Stimulated activated CD8-positive, alpha-beta memory T cell treated with anti-CD3 and anti-CD28 coated beads, Interleukin-15, amount 100 ng/mL, for 4 hours (primary cell): ENCODE data around the gene NHLRC2.

Experiments
- DNase-seq, 2 donors: peaks; one replicate each; pipeline ENCODE4 v3.0.0-alpha.2; 2020; ENCODE audit warnings: low read depth in 2 of 2

Gene NHLRC2

DNA sequence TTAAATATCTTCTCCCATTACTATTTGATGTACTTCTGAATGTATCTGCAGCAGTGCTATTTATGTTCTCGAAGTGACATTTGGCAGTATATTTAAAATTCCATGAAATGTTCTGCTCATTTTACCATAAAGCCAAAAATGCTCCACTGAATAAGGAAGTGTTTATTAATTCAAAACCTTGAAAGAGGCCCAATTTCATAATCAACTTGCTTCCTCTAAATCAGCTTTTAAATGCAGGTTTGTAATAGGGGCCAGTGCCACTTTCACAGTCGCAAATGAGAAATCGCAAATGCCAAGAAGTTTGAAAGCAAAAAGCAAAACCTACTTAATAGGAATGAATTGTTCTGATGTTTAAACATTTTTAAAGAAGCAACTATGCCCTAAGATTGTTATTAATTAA lies 11.4 kb downstream of the NHLRC2 start:
- DNase-seq, result no peak

DNA sequence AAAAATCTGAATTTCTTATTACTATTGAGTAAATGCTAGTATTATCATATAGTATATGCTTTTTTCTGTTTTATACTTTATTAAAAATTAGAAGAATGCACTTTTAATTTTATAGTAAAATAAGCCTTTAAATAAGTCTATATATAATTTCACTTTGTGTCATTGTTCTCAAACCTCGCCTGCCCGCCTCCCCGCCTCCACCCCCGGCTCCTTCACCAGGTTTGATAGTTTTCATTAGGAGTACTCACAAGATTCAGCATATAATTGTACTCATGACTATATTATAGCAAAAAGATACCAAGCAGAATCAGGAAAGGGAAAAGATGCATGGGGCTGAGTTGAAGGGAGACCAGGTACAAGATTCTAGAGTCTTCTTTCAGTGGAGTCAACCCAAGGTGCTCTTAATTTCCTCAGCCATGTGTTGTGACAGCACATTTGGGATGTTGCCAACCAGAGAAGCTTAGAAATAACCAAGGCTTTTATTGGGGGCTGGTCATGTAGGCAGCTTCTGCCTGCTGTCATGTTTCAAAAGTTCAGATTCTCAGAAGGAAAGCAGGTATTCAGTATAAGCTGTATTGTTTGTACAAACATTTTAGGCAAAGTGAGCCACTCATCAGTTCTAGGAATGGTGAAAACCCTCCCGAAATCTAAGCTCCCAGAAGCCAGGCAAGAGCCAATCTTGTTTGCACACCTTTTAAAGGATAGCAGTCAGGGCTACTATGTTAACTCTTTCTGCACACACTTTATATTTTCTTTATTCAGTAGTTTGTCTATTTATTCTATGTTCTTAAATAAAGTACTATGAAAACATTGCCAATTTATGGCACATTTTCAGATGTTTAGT lies 12.3 kb downstream of the NHLRC2 start:
- no peak for DNase-seq

DNA sequence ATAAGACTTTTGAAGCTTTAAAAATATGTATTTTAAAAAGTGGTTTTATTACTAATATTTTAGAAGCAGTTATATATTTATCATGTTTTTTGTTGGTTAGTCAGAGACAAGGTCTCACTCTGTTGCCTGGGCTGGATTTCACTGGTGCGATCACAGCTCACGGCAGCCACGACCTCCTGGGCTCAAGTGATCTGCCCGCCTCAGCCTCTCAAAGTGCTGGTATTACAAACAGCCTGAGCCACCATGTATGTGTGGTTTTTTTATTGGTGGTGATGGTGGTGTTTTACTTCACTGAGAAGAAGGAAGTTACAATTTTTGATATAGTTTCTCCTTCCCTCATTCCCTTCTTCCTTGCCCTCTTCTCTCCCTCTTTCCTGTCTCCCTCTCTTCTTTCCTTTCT lies 13.4 kb downstream of the NHLRC2 start:
- DNase-seq, result no peak

DNA sequence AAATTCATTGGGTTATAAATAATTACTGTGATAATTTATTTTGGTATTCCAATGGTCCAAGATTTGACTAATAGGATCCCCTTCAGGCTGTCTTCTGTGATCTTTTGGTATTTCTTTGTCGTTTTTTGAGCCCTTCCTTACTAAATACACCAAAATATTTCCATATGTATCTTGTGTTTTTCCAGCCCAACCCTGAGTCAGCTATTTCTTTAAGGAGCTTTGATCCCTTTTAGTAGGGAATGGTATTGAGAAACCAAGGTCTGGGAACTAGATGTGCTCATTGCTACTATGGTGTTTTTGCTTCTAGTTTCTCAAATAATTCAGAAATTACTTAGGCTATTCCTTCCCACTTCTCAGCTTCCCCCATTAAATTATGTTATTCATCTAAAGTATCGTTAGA lies 15.3 kb downstream of the NHLRC2 start:
- no peak for DNase-seq

DNA sequence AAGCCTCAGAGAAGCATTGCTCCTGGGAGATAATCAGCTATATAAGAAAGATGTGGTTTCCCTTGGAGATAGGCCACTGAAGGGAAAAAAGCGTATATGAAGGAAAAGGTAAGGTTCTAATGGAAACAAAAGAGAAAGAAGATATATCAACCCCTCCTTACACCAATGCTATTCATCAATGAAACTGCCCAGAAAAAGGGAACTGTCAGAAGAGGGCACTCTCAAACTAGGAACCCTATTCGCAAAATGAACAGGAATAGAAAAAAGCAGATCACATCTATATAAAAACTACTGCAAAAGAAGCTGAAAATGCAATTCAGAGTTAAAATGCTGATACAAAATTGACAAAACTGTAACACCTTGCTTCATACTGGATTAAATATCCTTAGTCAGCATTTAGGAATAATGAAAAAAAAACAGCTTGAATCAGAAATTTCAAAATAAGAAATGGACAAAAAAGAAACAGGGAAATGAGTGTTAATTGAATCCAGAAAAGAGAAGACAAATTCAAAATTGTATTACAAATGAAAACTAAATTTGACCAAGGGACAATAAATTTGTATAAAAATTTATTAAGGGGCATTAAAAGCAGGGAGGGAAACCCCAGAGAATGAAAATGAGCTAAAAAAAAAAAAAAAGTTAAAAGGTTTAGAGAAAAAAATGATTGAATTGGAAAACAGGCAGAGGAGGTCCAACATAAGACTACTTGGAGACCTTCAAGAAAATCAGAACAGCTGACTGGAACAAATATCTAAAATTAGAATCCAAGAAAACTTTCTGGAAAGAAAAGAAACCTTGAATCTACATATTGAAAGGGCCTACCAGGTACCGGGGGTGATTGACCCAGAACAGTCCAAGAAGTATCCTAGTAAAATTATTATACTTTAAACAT lies 17.9 kb downstream of the NHLRC2 start:
- DNase-seq, result no peak

DNA sequence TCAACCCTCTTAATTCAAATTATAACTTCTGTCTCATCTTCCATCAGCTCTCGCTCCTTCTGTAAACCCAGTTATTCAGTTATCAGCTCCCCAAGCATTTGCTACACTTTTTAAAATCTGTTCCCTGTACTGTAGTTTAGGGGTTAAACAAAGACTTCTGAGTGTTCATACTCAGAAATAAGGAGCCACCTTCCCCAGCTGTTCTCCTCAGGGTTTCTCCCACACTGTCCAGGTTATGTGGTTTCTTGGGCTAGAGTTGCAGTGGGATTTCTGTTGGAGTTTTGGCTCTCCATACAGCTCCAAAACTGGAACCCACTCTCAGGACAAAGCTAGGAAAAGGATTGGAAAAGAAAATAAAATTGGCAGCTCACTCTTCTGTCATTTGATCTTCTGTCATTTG lies 20.8 kb downstream of the NHLRC2 start:
- no peak for DNase-seq

DNA sequence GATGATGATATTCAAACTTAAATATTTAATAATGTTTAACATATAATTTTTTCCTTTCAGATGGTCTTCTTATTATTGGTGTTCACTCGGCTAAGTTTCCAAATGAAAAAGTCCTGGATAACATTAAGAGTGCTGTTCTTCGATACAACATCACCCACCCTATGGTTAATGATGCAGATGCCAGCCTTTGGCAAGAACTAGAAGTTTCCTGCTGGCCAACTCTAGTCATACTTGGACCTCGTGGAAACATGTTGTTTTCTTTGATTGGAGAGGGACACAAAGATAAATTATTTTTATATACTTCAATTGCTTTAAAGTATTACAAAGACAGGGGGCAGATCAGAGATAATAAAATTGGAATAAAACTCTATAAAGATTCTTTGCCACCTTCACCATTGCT lies 22.0 kb downstream of the NHLRC2 start:
- DNase-seq, result no peak

DNA sequence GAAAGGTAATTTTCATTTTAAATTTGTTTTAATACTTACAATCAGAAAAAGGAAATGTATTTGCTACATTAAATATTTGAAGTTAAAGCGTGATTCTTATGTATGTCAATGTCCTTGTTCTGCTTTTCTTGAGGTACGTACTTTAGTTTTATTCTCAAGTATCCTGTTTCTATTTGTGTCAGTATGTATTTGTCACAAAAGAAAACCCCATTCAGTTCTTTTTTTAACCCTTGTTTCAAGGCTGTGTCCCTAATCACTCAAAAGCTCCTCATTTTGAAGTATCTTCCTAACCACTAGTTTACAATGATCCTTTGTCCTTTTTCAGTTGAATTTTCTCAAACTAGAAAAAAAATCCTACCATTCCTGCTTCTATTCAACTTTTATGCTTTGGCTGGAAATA lies 25.2 kb downstream of the NHLRC2 start:
- no peak for DNase-seq

DNA sequence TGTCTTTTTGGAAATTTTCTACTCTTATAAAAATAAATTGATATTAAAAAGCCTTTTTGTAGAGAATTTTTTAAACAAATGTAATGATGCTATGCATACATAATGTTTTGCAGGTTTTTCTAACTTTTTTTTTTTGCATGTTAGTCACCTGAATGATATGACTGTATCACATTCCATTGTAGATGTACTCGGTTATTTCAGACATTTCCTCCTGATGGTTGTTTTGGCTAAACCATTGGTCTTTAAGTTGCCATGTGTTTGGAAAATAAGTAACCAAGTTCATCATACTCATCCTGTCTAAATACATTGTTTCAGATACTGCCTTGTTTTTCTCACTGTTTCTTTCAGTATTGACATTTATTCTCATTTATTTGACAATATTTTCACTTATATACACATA lies 25.8 kb downstream of the NHLRC2 start:
- DNase-seq, result no peak

DNA sequence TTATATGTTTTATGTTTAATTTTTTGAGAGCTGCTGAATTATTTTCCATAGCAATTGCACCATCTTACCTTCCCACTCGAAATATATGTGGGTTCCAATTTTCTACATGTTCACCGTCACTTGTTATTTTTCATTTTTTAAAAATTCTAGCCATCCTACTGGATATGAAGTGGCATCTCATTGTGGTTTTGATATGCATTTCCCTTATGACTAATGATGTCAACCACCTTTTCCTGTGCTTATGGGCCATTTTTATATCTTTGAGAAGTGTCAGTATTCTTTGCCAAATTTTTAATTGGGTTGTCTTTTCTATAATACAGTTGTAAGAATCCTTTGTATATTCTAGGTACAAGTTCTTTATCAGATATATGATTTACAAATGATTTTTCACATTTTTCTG lies 27.8 kb downstream of the NHLRC2 start:
- DNase-seq, result no peak

DNA sequence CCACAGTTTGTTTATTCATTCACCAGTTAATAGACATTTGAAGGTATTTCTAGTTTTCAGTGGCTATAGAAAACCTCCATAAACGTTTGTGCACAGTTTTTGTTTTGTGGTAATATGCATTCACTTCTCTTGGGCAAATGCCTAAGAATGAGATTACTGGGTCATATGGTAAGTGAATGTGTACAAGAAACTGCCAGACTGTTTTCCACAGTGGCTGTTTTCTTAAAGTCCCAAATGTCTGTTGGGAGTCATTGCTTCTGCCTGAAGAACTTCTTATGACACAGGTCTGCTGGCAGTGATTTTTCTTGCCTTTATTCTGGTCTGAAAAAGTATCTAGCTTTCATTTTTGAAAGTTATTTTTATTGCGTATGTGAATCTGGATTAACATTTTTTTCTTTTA lies 35.5 kb downstream of the NHLRC2 start:
- no peak for DNase-seq

DNA sequence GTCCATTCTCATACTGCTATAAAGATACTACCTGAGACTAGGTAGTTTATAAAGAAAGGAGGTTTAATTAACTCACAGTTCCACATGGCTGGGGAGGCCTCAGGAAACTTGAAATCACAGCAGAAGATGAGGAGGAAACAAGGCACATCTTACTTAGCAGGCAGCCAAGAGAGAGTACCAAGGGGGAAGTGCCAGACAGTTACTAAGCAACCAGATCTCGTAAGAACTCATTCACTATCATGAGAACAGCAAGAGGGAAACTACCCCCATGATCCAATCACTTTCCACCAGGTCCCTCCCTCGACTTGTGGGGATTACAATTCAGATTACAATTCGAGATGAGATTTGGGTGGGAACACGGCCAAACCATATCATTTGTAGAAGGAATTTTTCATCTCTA lies 36.3 kb downstream of the NHLRC2 start:
- no peak for DNase-seq

DNA sequence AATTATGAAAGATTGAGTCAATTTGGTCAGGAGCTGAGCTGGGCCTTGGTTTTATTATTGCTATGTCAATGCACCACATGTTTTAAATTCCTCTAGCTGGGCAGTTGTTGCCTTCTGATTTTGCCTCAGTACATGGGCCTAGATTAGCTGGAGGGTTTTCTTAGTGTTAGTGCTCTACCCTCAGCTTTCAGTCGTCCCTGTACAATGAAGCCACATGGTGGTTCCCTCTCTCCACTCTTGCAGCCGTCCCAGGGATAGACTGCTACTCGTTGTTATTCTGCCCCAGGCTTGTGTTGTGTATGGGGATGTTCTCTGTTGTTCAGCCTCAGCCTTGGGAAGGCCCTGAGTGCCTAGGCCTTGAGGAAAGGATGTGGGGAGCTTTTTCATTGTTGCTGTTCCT lies 37.0 kb downstream of the NHLRC2 start:
- no peak for DNase-seq

DNA sequence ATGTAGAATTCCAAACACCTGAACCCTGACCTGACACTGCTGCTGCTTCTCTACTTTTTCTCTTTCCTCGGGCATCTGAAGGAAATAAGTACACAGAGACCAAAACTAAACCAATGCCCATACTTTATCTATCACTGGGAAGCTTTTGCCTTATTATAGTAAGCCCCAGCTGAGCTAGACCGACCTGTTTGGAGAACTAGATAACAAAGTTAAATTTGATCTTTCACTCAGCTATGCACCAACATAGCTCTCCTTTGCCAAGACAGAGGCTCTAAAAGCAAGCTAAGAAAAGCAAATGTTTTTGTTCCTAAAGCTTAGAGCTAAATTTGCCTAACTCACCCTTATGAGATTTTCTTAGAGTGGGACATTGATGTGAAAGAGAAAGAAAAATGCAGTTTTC lies 39.1 kb downstream of the NHLRC2 start:
- DNase-seq, result no peak

DNA sequence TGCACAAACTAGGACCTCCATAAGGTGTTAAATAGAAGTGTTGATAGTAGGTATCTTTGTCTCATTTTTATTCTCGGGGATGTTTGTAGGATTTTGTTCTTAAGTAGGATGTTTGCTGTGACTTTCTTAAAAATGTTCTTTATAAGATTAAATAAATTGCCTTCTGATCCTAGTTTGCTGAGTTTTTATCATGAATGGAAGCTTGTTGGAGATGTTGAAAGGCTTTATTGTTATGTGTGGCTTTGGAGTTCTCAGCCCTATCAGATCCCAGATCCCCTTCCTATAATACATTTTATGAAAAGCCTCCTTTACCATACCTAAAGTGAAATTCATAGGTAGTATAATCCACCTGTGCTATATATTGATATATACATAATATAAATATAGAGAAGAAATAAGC lies 40.1 kb downstream of the NHLRC2 start:
- no peak for DNase-seq

DNA sequence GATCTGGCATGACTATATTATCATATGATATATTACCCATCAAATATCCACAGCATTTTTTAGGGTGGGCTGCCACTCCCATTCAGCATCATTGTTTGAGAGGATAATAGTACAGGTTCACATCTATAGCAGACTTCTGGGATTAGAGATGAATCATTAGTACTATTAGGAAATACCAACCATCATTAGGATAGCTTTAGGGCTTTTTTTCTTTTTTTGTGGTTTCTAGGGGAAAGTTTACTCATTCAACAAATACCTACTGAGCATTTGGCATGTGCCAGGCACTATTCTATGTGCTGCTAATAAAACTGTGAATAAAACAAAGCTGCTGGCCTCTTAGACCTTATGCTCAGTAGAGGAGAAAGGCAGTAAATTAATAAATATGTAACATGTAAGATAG lies 40.6 kb downstream of the NHLRC2 start:
- DNase-seq, result no peak

DNA sequence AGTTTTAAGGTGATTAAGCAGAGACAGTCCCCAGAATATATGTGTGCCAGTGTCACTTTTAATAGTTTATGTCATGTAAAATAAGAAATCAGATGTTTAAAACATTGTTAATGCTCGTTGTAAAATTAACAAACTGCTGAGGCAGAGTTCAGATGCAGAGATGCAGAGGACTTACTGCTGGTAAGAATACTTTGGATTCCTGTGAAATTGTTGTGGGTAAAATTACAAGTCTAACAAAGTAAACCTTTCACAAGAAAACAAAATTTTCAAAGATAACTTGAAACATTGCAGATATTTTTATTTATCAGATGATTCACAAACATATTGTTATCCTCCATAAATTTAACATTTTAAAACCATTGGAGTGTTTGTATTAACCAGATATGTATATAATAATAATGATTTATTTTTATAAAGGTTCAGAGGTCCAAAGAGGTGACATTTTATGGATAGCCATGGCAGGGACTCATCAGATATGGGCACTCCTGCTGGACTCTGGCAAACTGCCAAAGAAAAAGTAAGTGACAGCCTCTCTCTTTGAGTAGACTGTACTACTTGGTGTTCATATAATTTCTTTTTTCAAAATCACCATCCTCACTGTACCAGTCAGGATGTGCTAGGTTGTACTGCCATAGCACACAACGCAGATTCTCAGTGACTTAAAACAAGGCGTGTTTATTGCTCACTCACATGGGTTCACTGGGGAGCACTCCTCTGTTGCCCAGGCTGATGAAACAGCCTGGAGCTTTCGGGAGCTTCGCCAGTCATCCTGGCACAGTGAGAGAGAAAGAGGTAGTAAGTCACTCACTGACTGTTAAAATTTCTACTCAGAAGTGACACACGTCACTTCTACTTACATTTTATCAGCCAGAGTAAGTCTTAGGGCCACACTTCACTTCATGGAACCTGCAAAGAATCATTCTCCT lies 43.5 kb downstream of the NHLRC2 start:
- no peak for DNase-seq

DNA sequence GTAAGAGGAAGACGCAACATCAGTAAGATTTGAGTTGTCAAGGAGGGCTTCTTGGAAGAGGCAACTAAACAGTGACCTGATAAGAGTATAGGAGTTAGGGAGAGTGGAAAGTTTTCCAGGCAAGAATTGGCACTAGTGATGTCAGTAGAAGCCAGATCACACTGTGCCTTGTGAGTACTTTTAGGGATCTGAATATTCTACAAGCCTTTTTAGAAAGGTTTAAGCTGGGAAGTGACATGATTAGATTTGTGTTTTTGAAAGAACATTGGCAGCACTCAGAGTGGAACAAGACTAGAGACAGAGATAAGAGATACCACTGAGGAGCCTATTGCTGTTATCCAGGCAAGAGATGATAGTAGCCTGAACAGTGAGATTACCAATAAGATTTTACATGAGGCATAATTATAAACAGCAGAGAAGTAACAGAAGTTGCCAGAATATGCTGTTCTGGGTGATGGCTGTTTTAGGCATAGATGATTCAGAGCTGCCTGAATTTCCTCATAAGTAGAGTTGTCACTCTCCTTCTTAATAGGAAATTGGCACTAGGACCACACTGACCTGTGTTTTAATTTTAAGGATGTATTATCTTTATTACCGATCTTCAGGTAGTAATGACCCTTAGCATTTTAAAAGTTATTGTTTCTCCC lies 45.6 kb downstream of the NHLRC2 start:
- no peak for DNase-seq

DNA sequence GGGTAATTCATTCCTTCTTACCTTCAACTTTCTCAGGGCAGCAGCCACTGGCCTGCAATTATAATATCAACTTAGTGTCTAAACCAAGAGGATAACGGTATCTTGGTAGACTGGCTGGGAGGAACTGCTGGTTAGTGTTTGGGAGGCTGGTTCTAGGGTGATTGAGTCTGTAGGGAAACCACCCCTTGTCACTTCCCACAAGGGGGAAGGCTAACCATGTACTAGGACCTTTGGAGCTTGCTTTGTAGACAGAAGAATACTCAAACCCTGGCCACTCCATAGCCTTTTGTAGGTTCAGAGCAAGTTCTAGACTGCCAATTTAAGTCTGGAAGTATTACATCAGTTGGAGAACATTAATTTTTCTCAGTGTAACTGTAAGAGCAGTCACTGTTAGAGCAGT lies 51.3 kb downstream of the NHLRC2 start:
- no peak for DNase-seq

DNA sequence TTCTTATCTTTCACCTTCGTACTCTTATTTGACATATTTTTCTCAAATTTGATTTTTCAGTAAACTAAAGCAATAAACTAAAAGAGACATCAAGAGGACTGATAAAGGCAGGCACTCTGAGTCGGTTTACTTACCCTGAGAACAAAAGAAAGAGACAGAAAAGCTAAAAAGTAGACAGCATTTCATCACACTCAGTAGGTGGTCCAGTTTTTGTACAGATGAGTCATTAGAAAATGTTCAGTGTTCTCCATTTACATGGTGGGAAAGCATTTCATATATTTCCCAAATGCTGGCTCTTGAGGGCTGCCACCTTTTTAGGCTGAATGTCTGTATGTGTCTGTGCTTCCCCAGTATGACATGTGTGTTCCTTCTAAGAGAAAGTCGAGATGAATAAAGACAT lies 52.7 kb downstream of the NHLRC2 start:
- no peak for DNase-seq

DNA sequence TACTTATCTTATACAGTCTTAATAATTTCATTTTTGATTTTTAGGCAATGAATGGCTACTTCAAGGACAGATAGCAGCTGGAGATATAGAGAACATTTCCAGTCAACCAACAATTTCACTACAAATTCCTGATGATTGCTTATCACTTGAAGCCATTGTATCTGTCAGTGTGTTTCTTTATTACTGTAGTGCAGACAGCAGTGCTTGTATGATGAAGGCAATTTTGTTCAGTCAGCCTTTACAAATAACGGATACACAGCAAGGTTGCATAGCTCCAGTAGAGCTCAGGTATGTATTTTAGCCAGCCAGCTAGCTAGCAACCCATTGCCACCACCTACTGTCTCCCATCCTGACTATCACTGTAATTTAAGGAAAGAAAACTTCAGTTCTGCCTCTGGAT lies 53.8 kb downstream of the NHLRC2 start:
- DNase-seq, result no peak

DNA sequence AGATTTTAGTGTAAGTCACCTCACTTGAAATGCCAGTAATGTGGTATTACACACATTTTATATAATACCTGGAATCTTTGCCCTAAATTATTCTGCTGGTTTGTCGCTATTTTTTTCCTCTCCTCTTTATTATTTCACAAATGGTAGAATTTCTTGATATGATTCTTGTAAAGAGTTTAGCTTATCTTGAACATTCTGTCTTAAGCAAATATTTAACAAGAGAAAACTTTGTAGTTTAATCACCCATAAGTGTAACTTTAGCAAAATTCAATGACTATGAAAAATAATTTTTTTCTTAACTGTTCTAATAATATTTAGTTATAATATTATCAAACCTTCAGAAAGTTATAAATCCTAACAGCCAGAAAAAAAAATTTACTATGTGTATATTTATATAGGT lies 56.7 kb downstream of the NHLRC2 start:
- DNase-seq, result no peak
